Measurements from ENCODE around the gene IFNLR1. TPM values are rescaled to one million over a fixed set of nuclear protein-coding genes. Genes with fewer than 3 reads are reported as not detected.

IFNLR1 gene
- total RNA-seq, result 1 to 10 TPM; 4.1 to 5.9 TPM
- polyA plus RNA-seq (ENCODE audit: insufficient read length in 6 of 6), result 1 to 10 TPM; 2.5 to 5.1 (median 3.8) TPM
- long read RNA-seq, donor 1, result 0 reads
- long read RNA-seq, donor 2, result 0 reads
- long read RNA-seq, donor 3, result 0 reads
- long read RNA-seq, donor 4, partial matches to known transcripts, result 0 of 1 reads
- long read RNA-seq, donor 4, other reads (novel, unspliced or antisense), result 1 of 1 reads
- long read RNA-seq, donor 5, full-length matches to known transcripts, result 2 of 2 reads
- long read RNA-seq, donor 5, partial matches to known transcripts, result 0 of 2 reads
- long read RNA-seq, donor 5, other reads (novel, unspliced or antisense), result 0 of 2 reads
- long read RNA-seq, donor 6, result 0 reads
- long read RNA-seq, donor 7, result 0 reads
- long read RNA-seq, donor 8, result 0 reads
- long read RNA-seq, donor 9, result 0 reads
- long read RNA-seq, donor 10, partial matches to known transcripts, result 1 of 1 reads
- long read RNA-seq, donor 10, other reads (novel, unspliced or antisense), result 0 of 1 reads
- long read RNA-seq, donor 11, result 0 reads
- long read RNA-seq, donor 12, result 0 reads

DNA sequence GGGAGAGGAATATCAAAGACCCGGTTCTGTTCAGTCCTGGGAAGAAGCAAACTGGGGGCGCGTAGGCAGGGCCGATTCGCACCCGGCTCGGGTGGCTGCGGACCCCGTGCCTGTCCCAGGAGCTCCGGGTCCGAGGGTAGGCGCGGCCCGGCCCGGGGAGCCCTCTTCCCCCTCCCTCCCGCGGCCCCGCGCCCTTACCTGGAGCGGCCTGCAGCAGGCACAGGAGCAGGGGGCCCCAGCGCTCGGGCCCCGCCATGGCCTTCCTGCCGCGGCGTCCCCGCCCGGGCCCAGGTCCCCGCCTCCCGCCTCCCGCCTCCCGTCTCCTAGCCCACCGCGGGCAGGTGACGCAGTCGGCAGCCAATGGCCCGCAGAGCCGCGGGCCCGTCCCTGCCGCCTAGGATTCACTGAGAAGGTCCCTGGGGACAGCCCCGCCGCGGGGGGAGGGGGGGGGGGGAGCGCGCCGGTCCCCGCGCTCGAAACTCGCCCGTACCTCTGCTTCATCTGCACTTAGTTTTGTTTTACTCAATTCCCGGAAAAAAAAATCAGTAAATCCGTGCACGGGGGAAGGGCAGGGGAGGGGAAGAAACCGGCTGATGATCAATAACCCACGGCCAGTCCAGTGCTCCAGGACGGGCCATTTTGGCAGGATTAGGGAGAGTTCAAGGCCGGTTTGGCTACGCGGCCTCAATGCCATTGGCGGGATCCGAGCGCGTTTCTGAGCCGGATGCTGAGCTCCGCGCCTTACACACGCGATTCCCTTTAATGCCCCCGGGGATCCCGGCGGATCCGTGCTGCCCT is at the start of gene IFNLR1:
TSS of gene IFNLR1 (minus strand) at position 297 of the 798 bp plus-strand sequence. CDS start at position 256, 41 bp downstream.
- TF ChIP-seq CTCF (IDR thresholded peaks at IDR 0.05), result no peak
- peaks cover 0 to 43% of the 10 kb centered on the region in 2 donors for H3K27me3 ChIP-seq
- H3K36me3 ChIP-seq, result no peaks in the 10 kb centered on the region
- H3K27ac ChIP-seq, result peak within 1 kb of the TSS in 1 of 2 donors; percentile 33
- DNase-seq (peak; percentile 17 to 89 (median 80)), ATAC-seq (peak; percentile 94)
- intact Hi-C loops (cut with DNase I), result no loop called here
- H3K9me3 ChIP-seq, result no peaks in the 10 kb centered on the region
- H3K4me3 ChIP-seq, result peak within 1 kb of the TSS; percentile 40 to 41
- peaks cover 0 to 54% of the 10 kb centered on the region in 2 donors for H3K4me1 ChIP-seq

- peaks cover 0 to 18% of the 10 kb centered on the region in 2 donors for H3K27me3 ChIP-seq
- ATAC-seq (peak; percentile 60), DNase-seq (no peak)
- intact Hi-C loops (cut with DNase I), result no loop called here
- H3K4me1 ChIP-seq, result no peaks in the 10 kb centered on the region
- H3K4me3 ChIP-seq, result no peak overlapping the region
- H3K36me3 ChIP-seq, result no peaks in the 10 kb centered on the region
- H3K9me3 ChIP-seq, result no peaks in the 10 kb centered on the region
- no peak for TF ChIP-seq CTCF (IDR thresholded peaks at IDR 0.05)
- H3K27ac ChIP-seq, result no peak overlapping the region
Measured at GRCh38 chr1:24235921-24236788, 49.1 kb upstream of the IFNLR1 start.

DNA sequence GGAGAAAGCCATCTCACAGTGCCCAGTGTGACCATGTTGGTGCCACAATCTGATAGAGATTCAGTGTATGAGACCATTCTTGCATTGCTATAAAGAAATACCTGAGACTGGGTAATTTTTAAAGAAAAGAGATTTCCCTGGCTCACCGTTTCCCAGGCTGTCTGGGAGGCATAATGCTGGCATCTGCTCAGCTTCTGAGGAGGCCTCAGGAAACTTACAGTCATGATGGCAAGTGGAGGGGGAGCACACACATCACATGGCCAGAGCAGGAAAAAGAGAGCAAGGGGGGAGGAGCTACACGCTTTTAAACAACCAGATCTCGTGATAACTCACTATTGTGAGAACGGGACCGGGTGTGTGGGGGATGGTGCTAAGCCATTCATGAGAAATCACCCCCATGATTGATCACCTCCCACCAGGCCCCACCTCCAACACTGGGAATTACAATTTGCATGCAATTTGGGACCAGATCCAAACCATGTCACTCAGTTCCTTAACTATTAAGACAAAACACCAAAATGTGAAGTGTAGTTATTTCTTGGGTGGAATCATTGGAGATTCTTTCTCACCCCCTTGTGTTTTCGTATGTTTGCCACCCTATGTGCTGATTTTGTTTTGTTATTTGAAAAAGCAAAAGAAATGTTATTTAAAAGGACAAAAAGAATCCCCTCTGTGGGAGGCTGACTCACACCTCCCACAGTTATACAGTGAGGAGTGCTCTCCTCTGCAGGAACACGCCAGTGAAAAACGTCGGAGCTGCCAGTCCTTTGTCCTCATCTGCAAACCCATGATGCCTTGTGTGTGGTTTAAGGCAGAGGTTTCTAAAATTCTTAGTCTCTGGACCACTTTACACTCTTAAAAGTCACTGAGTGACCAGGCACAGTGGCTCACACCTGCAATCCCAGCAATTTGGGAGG is 46.9 kb upstream of the IFNLR1 start:
- no peak overlapping the region for H3K27ac ChIP-seq
- H3K4me1 ChIP-seq, result no peaks in the 10 kb centered on the region
- DNase-seq (no peak), ATAC-seq (no peak)
- no peak overlapping the region for H3K4me3 ChIP-seq
- peaks cover 0 to 18% of the 10 kb centered on the region in 2 donors for H3K27me3 ChIP-seq
- intact Hi-C loops (cut with DNase I), result no loop called here
- no peaks in the 10 kb centered on the region for H3K9me3 ChIP-seq
- no peaks in the 10 kb centered on the region for H3K36me3 ChIP-seq
- no peak for TF ChIP-seq CTCF (IDR thresholded peaks at IDR 0.05)

GRCh38 chr1:24231701-24232100 is 44.6 kb upstream of the IFNLR1 start:
- DNase-seq (no peak), ATAC-seq (no peak)
- H3K27ac ChIP-seq, result no peak overlapping the region
- no peak overlapping the region for H3K4me3 ChIP-seq
- no peak for TF ChIP-seq CTCF (IDR thresholded peaks at IDR 0.05)
- no peaks in the 10 kb centered on the region for H3K9me3 ChIP-seq
- intact Hi-C loops (cut with DNase I), result no loop called here
- peaks cover 0 to 12% of the 10 kb centered on the region in 2 donors for H3K27me3 ChIP-seq
- H3K4me1 ChIP-seq, result no peaks in the 10 kb centered on the region
- no peaks in the 10 kb centered on the region for H3K36me3 ChIP-seq
